SU-DHL-6 (cell line): ENCODE data around the gene WDR64.

Source experiments
- EZH2phosphoT487 ChIP-seq: fragments of 200-600 bp; sonication (generic), shearing (Covaris generic); conservative IDR thresholded peaks from 2 replicates; pipeline ENCODE4 v1.6.1; 2018; ENCODE audit warnings: mild to moderate bottlenecking, antibody characterized with exemption, low read length, moderate library complexity, mixed read lengths
- TF ChIP-seq, protein P1 (sequence below): fragments of 200-600 bp; sonication (generic); IDR thresholded peaks from one replicate; pipeline ENCODE4 v1.5.1; 2017; ENCODE audit warnings: antibody characterized with exemption, mild to moderate bottlenecking, low read length, moderate library complexity; ENCODE audit not compliant: insufficient read depth, poor library complexity, severe bottlenecking

DNA sequence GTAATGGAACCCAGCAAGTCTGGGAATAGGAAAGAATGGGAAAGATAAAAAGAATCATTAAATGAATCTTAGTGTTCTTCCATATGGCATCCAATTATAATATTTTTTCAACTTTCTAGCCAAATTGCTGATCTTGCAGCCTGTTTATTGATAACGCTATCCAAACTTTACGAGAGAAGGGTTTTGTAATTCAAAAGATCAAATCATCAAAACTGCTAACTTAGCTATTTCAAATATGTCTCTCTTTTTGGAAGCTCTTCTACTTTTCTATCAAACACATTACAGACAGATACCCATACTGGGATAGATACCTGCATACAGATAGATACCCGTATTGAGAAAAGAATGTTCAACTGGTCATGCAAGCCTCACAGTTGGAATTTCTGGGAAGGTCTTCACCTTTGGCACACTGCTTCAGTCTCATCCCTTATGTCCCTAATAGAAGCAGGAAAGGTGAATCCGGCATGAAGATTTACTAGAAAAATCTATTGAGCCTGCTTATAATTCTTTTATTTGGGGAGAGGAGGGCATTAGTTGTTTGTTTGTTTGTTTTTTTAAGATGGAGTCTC lies 120.9 kb downstream of the WDR64 start:
- TF ChIP-seq, protein P1, sequence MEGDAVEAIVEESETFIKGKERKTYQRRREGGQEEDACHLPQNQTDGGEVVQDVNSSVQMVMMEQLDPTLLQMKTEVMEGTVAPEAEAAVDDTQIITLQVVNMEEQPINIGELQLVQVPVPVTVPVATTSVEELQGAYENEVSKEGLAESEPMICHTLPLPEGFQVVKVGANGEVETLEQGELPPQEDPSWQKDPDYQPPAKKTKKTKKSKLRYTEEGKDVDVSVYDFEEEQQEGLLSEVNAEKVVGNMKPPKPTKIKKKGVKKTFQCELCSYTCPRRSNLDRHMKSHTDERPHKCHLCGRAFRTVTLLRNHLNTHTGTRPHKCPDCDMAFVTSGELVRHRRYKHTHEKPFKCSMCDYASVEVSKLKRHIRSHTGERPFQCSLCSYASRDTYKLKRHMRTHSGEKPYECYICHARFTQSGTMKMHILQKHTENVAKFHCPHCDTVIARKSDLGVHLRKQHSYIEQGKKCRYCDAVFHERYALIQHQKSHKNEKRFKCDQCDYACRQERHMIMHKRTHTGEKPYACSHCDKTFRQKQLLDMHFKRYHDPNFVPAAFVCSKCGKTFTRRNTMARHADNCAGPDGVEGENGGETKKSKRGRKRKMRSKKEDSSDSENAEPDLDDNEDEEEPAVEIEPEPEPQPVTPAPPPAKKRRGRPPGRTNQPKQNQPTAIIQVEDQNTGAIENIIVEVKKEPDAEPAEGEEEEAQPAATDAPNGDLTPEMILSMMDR: no peak
- TF ChIP-seq EZH2phosphoT487: no peak
